ENCODE data around the gene TPTE2.
"Not testable (repeated sequence)": the region's sequence is repeated elsewhere in the genome, so short reads cannot be mapped to it uniquely, and the experiment has no call there.

Gene TPTE2

GRCh38 chr13:19567820-19568534 lies 6.6 kb upstream of the TPTE2 start:
- H3K4me3 ChIP-seq (ENCODE audit: low read length), result no peak overlapping the region
- TF ChIP-seq, protein P1, sequence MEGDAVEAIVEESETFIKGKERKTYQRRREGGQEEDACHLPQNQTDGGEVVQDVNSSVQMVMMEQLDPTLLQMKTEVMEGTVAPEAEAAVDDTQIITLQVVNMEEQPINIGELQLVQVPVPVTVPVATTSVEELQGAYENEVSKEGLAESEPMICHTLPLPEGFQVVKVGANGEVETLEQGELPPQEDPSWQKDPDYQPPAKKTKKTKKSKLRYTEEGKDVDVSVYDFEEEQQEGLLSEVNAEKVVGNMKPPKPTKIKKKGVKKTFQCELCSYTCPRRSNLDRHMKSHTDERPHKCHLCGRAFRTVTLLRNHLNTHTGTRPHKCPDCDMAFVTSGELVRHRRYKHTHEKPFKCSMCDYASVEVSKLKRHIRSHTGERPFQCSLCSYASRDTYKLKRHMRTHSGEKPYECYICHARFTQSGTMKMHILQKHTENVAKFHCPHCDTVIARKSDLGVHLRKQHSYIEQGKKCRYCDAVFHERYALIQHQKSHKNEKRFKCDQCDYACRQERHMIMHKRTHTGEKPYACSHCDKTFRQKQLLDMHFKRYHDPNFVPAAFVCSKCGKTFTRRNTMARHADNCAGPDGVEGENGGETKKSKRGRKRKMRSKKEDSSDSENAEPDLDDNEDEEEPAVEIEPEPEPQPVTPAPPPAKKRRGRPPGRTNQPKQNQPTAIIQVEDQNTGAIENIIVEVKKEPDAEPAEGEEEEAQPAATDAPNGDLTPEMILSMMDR (conservative IDR thresholded peaks at IDR 0.05; ENCODE audit: low read length), result no peak
- DNase-seq (ENCODE audit: low read depth), result no peak

GRCh38 chr13:19561585-19561984 lies 253 bp upstream of the TPTE2 start:
- H3K4me3 ChIP-seq (ENCODE audit: low read length), result no peak overlapping the region
- no peak for DNase-seq (ENCODE audit: low read depth)
- TF ChIP-seq, protein P1 (conservative IDR thresholded peaks at IDR 0.05; ENCODE audit: low read length), result no peak

DNA sequence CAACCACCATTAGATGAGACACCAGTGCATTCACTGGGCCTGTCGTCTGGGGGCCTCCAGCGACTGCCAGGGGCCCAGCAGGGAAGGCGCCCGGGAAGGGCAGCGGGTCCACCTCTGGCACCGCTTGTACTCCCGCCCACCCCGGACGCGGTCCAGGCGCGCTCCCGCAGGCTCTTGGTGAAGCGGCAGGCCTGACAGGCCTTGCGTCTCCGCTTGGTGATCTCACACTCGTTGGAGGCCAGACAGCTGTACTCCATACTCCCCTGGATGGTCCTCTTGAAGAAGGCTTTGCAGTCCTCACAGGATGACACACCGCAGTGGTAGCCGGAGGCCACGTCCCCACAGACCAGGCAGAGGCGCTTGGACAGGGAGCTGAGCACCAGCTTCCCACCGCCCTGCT lies 660 bp downstream of the TPTE2 start:
- H3K4me3 ChIP-seq (ENCODE audit: low read length); DNase-seq (ENCODE audit: low read depth): not testable (repeated sequence)

GRCh38 chr13:19559739-19560138 lies 1.6 kb downstream of the TPTE2 start:
- not testable (repeated sequence) for H3K4me3 ChIP-seq (ENCODE audit: low read length); DNase-seq (ENCODE audit: low read depth)

GRCh38 chr13:19557287-19557686 lies 4.0 kb downstream of the TPTE2 start:
- H3K4me3 ChIP-seq (ENCODE audit: low read length); DNase-seq (ENCODE audit: low read depth): not testable (repeated sequence)

- peak; percentile 8 for DNase-seq (ENCODE audit: low read depth)
- H3K4me3 ChIP-seq (ENCODE audit: low read length), result not testable (repeated sequence)
Measured at GRCh38 chr13:19549245-19549644, 12.1 kb downstream of the TPTE2 start.

DNA sequence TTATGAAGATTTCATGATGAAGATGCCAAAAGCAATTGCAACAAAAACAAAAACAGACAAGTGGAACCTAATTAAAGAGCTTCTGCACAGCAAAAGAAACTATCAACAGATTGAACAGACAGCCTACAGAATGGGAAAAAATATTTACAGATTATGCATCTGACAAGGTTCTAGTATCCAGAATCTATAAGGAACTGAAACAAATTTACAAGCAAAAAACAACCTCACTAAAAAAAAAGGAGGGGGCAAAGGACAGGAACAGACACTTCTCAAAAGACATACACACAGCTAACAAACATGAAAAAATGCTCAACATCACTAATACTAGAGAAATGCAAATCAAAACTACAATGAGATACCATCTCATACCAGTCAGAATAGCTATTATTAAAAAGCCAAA lies 35.7 kb downstream of the TPTE2 start:
- not testable (repeated sequence) for H3K4me3 ChIP-seq (ENCODE audit: low read length); DNase-seq (ENCODE audit: low read depth)

GRCh38 chr13:19519049-19519448 lies 42.3 kb downstream of the TPTE2 start:
- TF ChIP-seq, protein P1 (conservative IDR thresholded peaks at IDR 0.05; ENCODE audit: low read length), result no peak
- H3K4me3 ChIP-seq (ENCODE audit: low read length), result no peak overlapping the region
- DNase-seq (ENCODE audit: low read depth), result no peak

DNA sequence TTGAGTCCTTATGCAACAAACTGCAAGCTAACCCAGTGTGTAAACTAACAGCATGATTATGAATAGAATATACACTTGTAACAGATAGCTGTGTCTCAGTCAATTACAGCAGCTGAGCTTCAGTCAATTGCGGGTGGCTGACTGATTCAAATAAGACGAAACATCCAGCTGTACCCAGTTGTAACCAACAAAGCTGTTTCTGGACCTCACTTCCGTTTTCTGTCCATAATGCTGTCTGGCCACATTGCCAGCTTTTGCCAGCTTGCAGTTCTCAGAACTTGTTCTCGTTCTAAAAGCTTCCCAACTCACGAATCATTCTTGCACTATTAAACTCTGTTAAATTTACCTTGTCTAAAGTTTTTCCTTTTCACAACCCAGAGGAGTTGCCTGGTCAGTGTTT lies 53.7 kb downstream of the TPTE2 start:
- not testable (repeated sequence) for H3K4me3 ChIP-seq (ENCODE audit: low read length); DNase-seq (ENCODE audit: low read depth)

DNA sequence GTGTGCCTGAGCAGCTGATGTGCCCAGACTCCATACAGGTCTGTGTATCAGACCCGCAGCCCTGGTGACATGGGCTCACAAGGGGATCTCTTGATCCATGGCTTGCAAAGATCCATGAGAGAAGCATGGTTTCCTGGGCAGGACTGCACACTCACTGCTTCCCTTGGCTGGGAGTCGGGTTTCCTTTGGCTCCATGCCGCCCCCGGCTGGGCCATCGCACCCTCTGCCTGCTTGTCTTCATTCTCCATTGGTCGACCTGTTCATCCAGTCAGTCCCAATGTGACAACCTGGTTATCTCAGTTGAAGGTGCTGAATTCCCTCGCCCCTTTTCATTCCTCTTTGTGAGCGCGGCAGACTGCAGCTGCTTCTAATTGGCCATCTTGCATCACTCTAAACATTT lies 101.2 kb downstream of the TPTE2 start:
- H3K4me3 ChIP-seq (ENCODE audit: low read length); DNase-seq (ENCODE audit: low read depth): not testable (repeated sequence)

DNA sequence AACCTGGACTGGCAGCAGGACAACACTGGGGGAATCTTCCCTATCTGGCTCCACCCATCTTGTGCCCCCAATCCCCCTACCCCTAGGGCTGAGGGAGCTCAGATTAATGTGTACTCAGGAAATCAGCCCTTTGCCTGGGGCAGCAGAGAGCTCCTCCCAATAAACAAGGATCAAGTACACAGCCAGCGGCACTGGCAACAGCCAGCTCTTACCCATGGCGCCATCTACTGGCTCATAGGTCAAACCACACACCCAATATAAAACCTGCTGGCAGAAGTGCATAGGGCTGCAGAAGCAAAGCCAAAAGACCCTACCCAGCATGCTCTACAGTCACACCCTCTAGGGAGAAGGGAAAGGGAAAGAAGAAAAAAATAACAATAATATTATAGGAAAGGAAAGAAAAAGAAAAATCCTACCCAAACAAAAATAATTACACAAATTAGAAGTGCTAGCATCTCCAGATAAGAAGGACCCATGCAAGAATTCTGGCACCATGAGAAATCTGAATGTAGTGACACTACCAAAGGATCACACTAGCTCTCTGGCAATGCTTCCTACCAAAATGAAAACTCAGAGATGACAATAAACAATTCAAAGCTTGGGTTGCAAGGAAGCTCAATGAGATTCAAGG lies 122.2 kb downstream of the TPTE2 start:
- not testable (repeated sequence) for H3K4me3 ChIP-seq (ENCODE audit: low read length)
- TF ChIP-seq, protein P1 (conservative IDR thresholded peaks at IDR 0.05; ENCODE audit: low read length), result peak; percentile 9; the same call in 1 of the 2 replicates
- peak; percentile 0 for DNase-seq (ENCODE audit: low read depth)

DNA sequence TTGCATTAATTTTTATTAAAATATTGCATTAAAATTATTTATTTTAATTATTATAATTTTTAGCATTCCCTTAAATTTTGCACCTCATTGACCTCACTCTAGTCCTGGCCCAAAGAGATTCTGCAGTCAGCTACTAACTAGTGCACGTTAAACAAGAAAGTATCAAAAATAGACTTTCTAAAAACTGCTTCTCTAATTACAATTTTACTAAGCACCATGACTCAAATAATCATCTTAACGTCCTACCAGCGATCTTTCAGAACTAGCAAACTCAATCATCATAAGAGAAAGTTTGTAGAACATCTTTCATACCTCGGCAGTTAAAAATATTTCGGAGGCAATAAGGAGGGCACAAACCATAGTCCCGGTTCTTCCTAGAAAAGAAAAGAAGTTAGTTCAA lies 123.6 kb downstream of the TPTE2 start:
- not testable (repeated sequence) for DNase-seq (ENCODE audit: low read depth); H3K4me3 ChIP-seq (ENCODE audit: low read length)

DNA sequence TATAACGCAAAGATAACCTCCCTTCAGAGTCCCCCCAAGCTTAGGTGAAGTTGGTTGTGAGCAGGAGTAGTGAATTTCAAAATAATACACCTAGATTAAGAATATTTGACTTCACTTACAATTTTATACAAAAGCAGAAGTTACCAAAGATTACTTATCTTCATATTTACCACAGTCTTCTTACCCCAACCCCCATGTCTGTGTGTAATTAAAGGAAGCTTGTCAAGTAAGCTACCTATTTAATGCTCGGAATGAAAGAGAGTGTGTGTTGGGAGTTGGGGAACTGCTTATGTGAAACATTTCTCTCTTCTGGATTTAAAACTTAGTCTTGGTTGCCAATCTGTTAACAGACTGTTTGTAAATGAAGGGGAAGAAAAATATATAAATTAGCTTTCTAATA lies 139.1 kb downstream of the TPTE2 start:
- DNase-seq (ENCODE audit: low read depth); H3K4me3 ChIP-seq (ENCODE audit: low read length): not testable (repeated sequence)

- H3K4me3 ChIP-seq (ENCODE audit: low read length); DNase-seq (ENCODE audit: low read depth): not testable (repeated sequence)
Measured at GRCh38 chr13:19412494-19412893, 148.8 kb downstream of the TPTE2 start.
